Kidney (tissue), 14 donors: ENCODE measurements around the gene CTSL. TPM values are rescaled to one million over a fixed set of nuclear protein-coding genes. Genes with fewer than 3 reads are reported as not detected.

Experiments used
- DNase-seq, 5 donors: peaks; one replicate each; pipeline ENCODE4 v3.0.0-alpha.2; 2013 to 2020
- FAIRE-seq: peaks from 2 replicates; lab custom pipeline; 2012; peaks lifted over from hg19 to GRCh38; lab: Jason Lieb, UNC
- H3K27ac ChIP-seq, 2 donors: one replicate each; pipeline ENCODE4 v1.7.0; 2013; ENCODE audit warnings: low read depth in 2 of 2, low read length in 2 of 2, inconsistent platforms in 1 of 2
- H3K27me3 ChIP-seq: one replicate; pipeline ENCODE4 v1.7.1; 2013; ENCODE audit warnings: low read length, inconsistent platforms; ENCODE audit not compliant: control insufficient read depth, insufficient read depth
- H3K36me3 ChIP-seq, 3 donors: one replicate each; pipeline versions ENCODE4 v1.7.0 to v1.7.1; 2013; ENCODE audit warnings: low read length in 3 of 3, control low read depth in 1 of 3, inconsistent platforms in 1 of 3; ENCODE audit not compliant: insufficient read depth in 3 of 3, control insufficient read depth in 2 of 3
- H3K4me1 ChIP-seq, 3 donors: one replicate each; pipeline versions ENCODE4 v1.7.0 to v1.7.1; 2013; ENCODE audit warnings: low read length in 3 of 3, inconsistent platforms in 1 of 3, low read depth in 1 of 3; ENCODE audit not compliant: control insufficient read depth in 2 of 3, insufficient read depth in 2 of 3
- H3K4me3 ChIP-seq, 3 donors: one replicate each; pipeline versions ENCODE4 v1.7.0 to v1.8.1; 2013; ENCODE audit warnings: low read length in 3 of 3, control low read depth in 1 of 3, inconsistent platforms in 1 of 3
- H3K9ac ChIP-seq, 3 donors: one replicate each; pipeline versions ENCODE4 v1.7.0 to v1.7.1; 2013; ENCODE audit warnings: low read length in 3 of 3, control low read depth in 1 of 3, inconsistent platforms in 1 of 3
- H3K9me3 ChIP-seq, 3 donors: one replicate each; pipeline versions ENCODE4 v1.7.0 to v1.7.1; 2013; ENCODE audit warnings: low read length in 3 of 3, control low read depth in 1 of 3, inconsistent platforms in 1 of 3; ENCODE audit not compliant: control insufficient read depth in 2 of 3, insufficient read depth in 1 of 3
- CTCF ChIP-seq: IDR thresholded peaks from 3 replicates; pipeline ENCODE4 v1.5.1; 2012; ENCODE audit warnings: mild to moderate bottlenecking, moderate library complexity, borderline replicate concordance; ENCODE audit not compliant: insufficient read depth; ENCODE audit errors: extremely low read depth
- intact Hi-C: fragments of 100-400 bp; cut with DNase I; formaldehyde crosslinking; loops from one replicate; pipeline ENCODE4 v1.11.1; 2022
- polyA plus RNA-seq: library from polyadenylated mRNA; stranded (reverse); fragments of 350-450 nt; fragmentation: Illumina TruSeq; extraction: RNeasy Lipid Tissue Mini Kit (QIAGEN cat#74804); gene quantifications from one replicate; pipeline ENCODE4 v1.2.3, GENCODE V29; 2014; ENCODE audit warnings: low read depth, low replicate concordance; ENCODE audit not compliant: insufficient read depth
- total RNA-seq: library from RNA; stranded (reverse); fragmentation: NEBNext Ultra II Directional; extraction: Animal tissue kit (Norgen Biotek cat#: 25700); gene quantifications from one replicate; pipeline ENCODE4 v1.2.1, GENCODE V29; 2021
- donor health status: control.
- donor health status: control.
- donor health status: control.
- donor health status: control.
- donor health status: control.
- donor health status: DM: yes; HTN: yes; CAD: no.
- donor health status: Normal renal cell carcinoma (clear cell type).

Gene CTSL
- total and polyA plus RNA-seq, 2 donors from 2014 or later = 139 to 237 TPM

- Histone ChIP-seq H3K4me1 (peaks cover 0 to 7% (median 4%) of the 10 kb centered on the region in 3 donors), H3K9ac (no peak overlapping the region), H3K27ac (peak overlapping the region; percentile 57 to 65), H3K36me3 (peaks cover 0 to 8% (median 3%) of the 10 kb centered on the region in 3 donors), H3K27me3 (no peaks in the 10 kb centered on the region), H3K9me3 (no peaks in the 10 kb centered on the region), H3K4me3 (peak overlapping the region in 1 of 3 donors; percentile 30)
- no peak for TF ChIP-seq CTCF
- DNase-seq (peak in 3 of 5 donors; percentile 61 to 93 (median 62)), FAIRE-seq (no peak)
- intact Hi-C loops = no loop called here
Measured at GRCh38 chr9:87713278-87713987, 12.5 kb upstream of the CTSL start.

DNA sequence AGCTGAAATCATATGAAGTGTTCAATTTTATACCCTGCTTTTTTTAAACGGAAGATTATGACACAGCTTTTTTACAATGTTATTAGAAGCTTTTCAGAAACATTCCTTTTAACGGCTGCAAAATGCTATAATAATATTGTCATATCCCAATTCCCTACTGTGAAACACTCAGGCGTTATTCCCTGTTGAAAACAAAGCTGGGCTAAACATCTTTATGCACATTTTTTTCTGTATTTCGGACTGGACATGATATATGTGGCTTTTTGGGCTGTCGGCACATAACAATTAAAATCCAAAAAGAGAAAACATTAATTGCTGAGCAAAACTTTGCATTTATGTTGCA is 12.0 kb upstream of the CTSL start:
- FAIRE-seq (no peak), DNase-seq (no peak)
- Histone ChIP-seq H3K27me3 (no peaks in the 10 kb centered on the region), H3K9ac (no peak overlapping the region), H3K36me3 (peaks cover 0 to 5% (median 1%) of the 10 kb centered on the region in 3 donors), H3K9me3 (no peaks in the 10 kb centered on the region), H3K27ac (peak overlapping the region; percentile 57 to 65), H3K4me1 (peaks cover 0 to 7% (median 4%) of the 10 kb centered on the region in 3 donors), H3K4me3 (peak overlapping the region in 1 of 3 donors; percentile 30)
- intact Hi-C loops = no loop called here
- no peak for TF ChIP-seq CTCF

- peaks cover 0 to 7% (median 4%) of the 10 kb centered on the region in 3 donors for H3K4me1 ChIP-seq
- H3K36me3 ChIP-seq = no peaks in the 10 kb centered on the region
- no peaks in the 10 kb centered on the region for H3K27me3 ChIP-seq
- FAIRE-seq = no peak
- no peaks in the 10 kb centered on the region for H3K9me3 ChIP-seq
- no peak overlapping the region for H3K9ac ChIP-seq
- H3K4me3 ChIP-seq = no peak overlapping the region
- TF ChIP-seq CTCF = no peak
- peak overlapping the region in 1 of 2 donors; percentile 14 for H3K27ac ChIP-seq
- DNase-seq = no peak
- intact Hi-C loops = no loop called here
Measured at GRCh38 chr9:87714819-87715218, 11.1 kb upstream of the CTSL start.

DNA sequence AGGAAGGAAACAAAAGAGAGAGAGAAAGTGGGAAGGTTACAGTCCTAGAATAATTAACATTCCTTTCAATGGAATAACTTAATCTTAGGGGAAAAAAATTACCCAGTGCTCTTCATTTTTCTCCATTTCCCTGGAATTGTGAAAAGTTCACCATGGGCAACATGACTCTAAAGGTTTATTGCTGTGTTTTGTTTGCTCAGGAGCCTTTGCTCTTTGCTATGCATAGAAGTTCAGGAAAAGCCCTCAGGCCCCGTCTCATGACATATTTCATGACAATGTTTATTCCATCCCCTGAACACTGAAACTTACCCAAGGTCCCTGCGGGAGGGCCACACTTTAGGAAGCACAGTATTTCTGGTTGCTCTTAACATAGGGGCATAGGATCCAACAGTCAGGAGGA is 9.8 kb upstream of the CTSL start:
- H3K9ac ChIP-seq = no peak overlapping the region
- intact Hi-C loops = no loop called here
- no peak for FAIRE-seq
- no peak for DNase-seq
- no peaks in the 10 kb centered on the region for H3K36me3 ChIP-seq
- no peaks in the 10 kb centered on the region for H3K27me3 ChIP-seq
- H3K9me3 ChIP-seq = no peaks in the 10 kb centered on the region
- peaks cover 0 to 7% (median 4%) of the 10 kb centered on the region in 3 donors for H3K4me1 ChIP-seq
- H3K27ac ChIP-seq = no peak overlapping the region
- H3K4me3 ChIP-seq = no peak overlapping the region
- no peak for TF ChIP-seq CTCF
